NCI-H82 (cell line): Measurements from ENCODE around the gene GFM1.

ENCODE experiments used
- DNase-seq: peaks from one replicate; lab custom pipeline; 2025; lab: John Stamatoyannopoulos, UW

Gene GFM1

DNA sequence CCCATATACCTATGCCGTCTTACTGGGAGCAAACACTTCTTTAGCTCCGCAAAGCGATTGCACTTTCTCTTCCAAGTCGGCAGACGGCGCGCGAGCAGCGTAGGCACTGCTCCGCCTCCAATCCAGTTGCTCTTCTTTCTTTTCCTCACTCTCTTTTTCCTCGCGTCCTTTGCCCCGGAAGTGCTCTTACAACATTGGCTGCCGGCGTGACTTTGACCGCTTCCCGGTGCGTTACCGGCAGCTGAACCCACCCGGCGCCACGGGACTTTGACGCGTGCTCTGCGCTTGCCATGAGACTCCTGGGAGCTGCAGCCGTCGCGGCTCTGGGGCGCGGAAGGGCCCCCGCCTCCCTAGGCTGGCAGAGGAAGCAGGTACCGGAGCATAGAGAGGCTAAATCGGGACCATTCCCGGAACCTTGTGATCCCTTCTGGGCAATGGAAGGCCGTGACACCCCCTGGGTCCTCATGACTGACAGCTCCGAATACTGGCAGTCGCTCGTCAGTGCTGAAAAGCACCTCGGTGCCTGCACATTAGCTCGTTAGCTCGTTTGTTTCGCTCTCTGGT is at the start of gene GFM1:
GFM1 (plus strand) TSS at position 183 of the 564 bp plus-strand sequence; CDS start at position 291, 108 bp downstream.
- DNase-seq = peak; percentile 99

DNA sequence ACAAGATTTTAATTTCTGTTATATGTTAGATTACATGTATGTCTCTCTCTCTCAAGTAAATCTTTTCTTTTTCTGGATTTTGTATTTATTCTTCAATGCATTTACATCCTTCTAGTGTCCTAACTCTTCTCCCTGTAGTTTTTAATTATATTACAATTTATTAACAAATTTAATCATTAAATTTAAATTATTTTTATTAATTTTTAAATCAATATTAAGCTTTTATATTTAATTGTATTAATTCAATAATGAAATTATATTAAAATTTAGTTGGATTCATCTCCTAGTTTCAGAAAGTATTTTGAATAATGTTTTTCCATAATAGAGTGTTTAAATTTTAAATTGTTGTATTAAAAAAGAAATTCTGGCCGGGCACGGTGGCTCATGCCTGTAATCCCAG is 43.5 kb upstream of the GFM1 start:
- no peak for DNase-seq

DNA sequence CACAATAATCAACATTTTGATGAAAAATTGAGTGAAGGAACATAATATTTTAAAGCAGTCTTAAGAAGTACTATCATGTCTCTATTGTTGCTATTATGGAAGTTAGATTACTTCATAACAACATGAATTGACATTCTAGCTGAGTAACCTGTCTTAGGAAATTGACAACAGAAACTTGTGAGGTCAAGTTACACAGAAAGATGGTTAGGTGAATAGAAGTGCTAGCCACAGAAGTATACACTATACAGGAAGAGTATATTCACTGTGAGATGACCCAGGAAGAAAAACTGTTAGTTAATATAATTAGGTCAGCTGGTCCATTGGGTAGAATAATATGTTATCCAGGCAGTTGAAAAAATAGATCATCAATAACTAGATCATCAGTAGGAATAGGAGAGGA is 42.1 kb upstream of the GFM1 start:
- DNase-seq = no peak

DNA sequence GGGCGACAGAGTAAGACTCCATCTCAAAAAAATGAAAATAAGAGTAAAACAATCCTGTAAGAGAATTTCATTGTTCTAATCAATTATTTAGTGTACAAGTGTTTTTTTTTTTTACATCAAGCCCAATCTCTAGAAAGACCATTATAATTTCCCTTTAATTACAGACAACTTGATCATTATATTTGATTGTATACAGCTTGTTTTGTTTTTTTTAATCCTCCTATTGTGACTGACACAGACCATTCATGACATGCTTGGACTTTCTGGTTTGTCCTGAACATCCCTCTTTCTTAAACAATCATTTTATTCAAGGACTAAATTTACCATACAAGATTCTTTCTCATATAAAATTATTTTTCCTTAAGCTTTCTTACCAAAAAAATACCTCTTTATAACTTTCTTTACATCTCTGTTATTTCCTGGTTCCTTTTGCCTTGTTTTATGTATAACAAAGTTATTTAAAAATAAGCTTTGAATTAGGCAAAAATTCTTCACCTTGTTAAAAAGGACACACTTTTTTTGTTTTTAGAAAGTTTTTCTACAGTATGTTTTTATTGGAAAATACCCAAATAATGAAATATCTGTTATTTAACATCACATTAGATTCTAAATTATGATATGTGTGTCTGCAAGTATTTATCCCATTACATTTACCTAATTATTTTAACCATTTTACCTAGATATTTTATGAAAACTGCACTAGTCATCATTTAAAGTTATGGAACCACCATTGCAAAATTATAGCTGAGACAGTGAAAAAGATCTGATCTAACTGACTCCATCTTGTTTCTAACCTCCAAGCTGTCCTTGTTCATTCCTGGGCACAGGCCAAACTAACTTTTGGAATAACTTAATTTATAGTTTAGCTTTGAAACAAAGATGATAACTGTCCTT is 26.1 kb upstream of the GFM1 start:
- no peak for DNase-seq

DNA sequence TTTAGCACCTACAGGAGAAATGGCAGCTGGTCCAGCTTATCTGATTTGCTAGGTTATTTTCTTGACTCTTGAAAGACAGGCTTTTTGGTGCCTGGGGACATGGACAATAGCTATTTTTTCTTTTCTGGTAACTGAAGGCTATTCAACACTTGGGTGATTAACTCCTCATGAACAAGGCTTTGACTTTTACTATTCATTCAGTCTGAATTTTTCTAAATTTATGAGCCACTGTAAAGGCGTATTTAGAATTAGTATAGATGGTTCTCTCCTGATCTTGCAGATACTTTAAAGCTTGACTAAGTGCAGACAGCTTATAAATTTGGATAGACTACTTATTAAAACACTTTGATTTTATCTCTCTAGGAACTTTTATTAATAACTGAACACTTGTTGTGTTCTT is 18.4 kb upstream of the GFM1 start:
- DNase-seq = no peak

DNA sequence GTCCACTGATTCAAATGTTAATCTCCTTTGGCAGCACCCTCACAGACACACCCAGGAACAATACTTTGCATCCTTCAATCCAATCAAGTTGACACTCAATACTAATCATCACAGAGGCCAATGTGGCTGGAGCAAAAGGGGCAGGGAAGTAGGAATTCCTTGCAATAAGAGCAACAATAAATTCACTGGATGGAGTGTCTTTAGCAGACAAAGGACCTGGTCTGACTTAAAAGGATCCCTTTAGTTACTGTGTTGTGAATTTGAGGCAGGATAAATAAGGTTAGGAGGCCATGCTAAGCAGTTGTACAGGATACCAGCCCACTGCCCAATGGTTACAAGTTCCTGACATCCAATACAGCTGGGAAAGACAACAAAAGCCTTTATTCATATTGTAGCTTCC is 12.3 kb upstream of the GFM1 start:
- no peak for DNase-seq

DNA sequence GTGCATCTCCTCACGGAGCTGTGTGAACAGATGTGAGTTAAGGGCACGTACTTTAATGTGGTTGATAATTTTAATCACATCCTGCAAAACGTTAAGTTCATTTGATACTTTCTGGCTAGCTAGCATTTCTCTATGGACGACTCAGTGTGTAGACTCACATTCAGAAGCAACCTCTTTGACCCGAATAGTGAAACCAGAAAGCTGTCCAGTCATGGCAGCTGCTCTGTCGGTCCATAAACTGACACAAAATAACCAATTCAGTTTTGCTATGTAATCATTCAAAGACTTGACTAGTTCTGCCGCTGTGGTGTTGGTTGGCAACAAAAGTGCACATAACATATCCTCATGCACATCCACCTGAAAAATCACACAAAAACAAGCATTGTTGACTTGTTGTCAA is 3.7 kb upstream of the GFM1 start:
- DNase-seq = no peak

DNA sequence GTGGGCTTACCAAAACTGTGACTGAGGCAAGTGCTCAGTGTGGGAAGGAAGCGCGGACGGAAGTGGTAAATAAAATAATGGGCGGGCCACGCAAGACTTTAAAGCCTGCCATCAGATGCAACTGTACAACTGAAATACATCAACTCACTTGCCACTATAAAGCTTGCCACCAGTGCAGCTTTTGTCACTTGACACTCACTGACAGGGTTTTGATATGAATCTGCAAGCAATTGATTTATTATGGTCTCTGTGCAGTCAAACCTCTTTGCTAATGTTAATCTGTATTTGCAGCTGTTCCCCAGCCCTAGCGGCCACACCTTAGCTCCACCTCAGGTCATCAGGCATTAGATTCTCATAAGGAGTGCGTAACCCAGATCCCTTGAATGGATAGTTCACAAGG is 2.3 kb upstream of the GFM1 start:
- no peak for DNase-seq

DNA sequence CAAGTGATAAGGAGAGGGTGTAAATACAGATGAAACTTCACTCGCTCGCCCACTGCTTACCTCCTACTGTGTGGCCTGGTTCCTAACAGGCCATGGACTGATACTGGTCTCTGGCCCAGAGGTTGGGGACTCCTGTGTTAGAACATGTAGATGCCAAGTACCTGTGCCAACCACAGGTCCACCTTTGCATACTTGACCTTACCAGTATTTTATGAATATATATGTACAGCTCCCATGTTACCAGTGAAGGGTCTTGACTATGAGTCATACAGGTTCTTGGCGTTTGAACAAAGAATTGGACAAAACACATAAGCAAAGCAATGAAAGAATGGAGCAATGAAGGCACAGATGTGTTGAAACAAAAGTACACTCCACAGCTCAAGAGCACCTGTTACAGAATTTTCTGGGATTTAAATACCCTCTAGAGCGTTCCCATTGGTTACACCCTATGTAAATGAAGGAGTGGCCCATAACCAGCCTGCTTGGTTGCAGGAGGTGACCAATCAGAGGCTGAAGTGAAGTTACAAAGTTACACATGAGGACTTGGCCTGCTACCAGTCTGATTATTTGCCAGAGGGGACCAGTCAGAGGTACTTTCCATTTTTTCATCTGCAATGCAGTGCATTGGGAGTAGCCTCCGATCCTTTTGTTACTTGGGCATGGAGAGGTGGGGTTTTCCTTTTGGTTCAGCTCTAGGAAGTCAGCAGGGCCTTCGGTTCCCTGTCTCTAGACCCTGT is 1.7 kb upstream of the GFM1 start:
- no peak for DNase-seq

DNA sequence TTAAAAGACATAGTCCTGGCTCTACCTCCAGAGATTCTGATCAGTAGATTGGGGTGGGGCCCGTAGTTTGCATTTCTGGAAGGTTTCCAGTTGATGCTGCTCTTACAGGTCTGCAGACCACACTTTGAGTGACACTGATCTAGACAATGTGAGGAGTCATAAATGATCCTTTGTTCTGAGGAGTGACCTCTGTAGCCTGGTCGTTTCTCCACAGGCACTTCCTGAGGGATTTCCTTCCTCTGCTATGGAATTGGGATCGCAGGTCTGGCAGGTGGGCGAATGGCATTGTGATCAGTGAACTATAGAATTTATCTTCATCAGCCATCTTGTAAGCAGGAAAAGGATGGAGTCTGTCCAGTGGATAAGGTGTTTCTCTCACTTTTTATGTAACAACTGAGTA is 5.5 kb downstream of the GFM1 start:
- DNase-seq = no peak

DNA sequence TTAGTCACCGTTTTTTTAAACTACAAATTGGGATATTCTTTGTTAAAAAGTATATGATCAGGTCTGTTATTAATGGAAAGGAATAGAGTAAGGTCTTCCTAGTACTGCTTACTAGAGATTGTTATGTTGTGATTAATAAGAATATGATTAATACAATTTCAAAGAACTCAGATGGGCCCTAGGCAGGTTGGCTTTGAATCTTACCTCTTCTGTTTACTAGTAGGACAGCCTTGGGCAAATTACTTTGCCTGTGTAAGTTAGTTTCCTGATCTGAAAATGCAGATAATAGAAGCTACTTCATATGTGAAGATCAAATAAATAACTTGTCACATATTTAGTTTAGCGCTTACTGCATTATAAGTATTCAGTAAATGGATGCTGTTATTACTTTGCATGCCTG is 6.9 kb downstream of the GFM1 start:
- no peak for DNase-seq

DNA sequence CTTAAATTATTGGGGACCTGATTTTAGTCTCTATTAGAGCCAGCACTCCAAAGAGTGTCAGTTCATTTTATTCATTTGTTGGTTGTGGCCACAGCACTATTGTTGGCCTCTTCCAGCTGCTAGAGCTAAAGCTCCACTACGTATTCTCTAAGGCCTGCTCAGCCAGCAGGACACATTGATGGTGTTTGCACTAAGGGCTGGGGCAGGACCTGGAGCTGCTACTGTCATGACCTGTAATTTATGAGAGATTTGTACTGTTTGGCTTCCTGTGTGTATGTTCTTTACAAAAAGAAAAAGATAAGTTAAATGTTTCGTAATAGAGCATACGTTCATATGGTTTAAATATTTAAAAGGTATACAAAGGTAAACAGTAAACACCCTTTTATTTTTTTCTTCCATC is 8.1 kb downstream of the GFM1 start:
- no peak for DNase-seq

DNA sequence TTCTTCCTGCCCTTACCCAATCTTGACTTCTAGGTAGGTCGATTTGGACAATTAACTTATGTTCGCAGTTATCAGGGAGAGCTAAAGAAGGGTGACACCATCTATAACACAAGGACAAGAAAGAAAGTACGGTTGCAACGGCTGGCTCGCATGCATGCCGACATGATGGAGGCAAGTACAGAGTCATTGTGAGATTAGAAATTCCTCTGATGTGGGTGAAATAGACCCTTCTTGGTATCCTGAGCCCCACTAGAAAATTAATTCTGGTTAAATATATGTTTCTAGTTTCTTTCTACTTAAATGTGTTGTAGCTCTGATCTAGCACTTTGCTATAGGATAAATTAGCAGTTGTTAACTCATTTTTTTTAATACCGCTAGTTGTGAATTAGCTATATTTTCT is 14.6 kb downstream of the GFM1 start:
- DNase-seq = no peak

DNA sequence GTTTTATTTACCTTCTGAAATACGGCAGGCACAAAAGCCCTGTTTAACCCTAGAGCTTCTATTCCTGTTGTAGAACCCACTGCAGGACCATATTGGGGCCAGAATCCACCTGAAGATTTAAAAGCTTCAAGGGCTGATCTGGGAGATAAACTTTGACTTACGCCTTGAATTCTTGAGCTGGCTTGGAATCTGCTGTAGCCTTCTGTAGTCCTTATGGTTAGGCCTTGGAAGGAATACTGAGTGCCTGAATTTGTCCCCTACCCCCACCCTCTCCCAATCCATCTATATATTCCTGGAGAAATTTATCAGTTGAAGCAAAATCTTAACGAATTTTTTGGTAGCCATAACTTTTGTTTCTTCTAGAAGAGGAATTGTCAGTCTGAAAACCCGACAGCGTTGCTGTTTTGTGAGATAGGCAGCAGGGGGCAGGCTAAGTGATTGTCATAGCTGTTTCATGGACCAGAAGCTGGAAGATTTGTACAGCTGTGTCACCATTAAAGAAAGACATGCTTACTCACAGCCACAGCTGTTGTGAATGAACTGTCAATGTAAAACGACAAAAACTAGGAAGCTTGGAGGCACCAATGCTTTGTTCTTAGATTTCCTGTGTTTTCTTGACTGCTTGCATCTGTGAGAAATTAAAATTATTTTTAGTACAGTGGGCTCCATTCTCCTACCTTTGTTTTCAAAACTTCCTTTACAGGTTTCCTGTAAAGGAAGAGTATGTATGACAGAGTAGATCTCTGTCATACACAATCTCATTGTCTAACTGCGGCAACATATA is 15.3 kb downstream of the GFM1 start:
- peak; percentile 71 for DNase-seq

DNA sequence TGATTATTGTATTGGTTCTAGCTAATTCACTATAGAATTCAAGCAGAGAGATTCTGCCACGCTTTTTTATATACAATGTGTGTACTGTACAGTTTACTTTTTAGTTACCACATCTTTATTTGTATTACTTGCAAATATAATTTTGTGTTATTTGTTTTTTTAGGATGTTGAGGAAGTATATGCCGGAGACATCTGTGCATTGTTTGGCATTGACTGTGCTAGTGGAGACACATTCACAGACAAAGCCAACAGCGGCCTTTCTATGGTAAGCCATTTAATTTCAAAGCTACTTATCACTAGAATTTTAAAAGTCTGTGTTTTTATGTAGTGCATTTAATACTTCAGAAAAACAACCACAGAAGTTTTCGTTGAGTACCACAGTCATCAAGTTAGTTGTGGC is 16.4 kb downstream of the GFM1 start:
- DNase-seq = no peak

DNA sequence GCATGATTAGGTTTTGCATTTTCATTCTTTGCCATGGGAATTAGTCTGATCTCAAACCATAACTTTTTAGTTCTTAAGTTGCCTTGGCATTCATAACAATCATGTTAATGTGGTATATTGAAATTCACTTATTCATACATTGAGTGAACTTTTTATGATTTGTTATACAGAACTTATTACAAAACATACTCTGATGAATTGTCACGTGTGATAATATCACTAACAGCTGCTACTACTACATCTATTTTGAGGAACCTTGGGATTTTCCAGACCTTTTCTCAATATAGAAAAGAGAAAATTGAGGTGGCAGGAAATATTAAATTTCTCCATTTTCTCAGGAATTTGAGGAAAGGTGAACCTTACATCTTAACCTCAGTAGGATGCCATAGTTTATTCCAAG is 18.9 kb downstream of the GFM1 start:
- no peak for DNase-seq

DNA sequence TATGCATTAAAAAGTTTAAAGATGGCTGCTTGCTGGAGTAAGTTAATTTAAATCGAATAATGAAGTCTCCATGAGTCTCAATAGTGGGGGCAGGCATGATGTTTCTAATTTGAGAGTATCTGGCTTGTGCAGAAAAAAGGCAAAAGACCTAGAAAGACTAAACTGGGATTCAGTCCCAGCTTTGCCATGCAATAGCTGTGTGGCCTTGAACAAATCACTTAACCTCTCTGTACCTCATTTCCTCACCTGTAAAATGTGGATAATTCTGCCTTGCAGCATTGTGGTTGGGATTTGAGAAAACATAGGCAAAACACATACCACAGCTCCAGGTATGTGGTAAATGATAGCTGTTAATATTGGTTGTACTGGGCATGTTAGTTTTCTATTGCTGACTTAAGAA is 19.5 kb downstream of the GFM1 start:
- no peak for DNase-seq

DNA sequence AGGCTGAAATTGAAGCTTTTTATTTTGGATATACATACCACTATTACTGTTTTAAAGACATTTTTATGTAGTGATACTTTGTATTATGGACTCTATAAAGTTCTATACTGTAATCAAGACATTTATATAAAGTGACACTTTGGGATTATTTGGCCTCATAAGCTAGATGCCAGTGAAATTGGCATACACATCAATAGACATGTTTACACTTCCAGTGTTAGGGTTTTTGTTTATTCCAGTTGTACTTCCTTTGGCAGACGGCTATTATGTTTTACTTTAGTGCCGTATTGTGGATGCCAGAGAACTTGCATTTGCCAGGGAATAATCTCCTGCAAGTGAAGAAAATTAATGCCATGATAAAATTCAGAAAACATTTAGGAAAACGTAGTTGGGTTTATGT is 22.1 kb downstream of the GFM1 start:
- DNase-seq = no peak

DNA sequence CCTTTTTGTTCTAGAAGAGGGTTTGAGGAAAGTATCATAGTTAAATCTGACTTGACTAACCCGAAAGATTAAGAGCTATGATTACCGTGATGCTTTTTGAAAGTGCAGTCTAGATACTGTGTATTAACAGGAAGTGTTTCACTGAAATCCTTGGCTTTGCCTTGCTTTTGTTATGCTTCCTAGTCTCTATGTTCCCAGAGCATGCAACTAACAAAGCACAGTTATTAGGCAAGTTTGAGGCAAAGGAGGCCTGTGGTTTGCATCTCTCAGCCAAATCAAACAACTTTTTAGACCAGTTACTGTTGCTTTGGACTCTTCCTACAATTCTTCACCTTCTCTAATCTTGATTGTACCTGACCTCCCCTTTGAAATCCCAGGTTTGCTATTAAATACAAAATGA is 24.2 kb downstream of the GFM1 start:
- no peak for DNase-seq

DNA sequence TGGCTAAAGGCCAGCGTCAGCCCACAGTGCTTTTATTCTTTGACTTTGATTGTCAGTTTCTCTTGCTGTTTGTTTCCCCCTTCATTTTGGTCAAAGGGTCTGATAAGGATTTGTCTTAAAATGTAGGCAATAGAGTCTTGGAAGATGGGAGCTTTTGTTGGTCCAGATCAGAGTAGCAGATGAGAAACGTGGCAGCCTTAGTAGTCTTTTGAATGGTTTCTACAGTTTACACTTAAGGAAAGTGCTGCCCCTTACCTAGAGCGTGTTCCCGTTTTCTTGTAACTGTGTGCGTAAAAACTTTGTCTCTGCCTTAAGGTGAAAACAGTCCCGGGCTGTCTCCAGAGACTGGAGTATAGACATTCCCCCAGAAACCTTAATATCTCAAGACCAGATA is 27.5 kb downstream of the GFM1 start:
- no peak for DNase-seq

DNA sequence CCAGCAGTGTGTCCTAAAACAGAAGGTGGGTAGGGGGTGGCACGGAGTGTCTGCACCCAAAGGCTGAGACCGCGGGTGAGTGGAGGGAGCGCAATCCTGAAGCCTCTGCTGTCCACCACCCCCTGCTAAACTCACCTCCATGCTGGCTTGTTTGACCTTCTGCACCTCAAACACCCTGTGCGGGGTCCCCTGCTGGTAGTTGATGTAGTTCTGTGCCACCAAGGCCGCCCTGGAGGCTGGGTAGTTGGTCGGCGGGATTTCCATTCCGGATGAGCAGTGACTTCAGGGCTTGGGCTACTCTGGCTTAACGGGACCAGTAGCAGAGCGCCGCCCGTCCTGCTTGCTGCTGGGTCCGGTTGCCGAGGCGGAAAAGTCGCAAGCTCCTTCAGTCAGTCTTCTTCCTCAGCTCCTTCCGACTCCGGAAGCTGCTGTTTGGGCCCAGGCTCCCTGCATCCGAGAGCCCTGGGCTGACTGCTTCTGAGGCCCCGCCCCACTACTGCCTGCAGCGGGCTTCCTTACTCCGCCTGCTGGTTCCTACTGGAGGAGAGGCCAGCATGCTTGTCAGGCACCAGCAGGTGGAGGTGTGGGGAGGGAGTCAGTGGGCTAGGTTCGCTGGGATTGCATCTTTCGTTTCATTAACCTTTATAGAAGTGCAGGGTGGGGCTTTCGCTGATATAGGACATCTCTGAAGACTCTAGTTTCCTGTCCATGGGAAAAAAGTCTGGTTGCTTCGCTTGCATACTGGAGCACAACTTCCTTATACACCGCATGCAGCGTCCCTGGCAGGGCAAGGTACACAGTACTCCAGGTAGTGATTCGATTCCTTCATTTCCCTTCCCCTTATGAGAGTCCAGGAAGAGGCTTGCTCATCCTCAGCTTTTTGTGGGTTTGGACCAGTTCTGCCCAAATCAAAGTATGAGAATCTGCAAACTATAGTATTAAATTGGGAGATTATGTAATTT is 28.2 kb downstream of the GFM1 start, which contains the start of gene LXN:
LXN (minus strand) TSS at position 434 of the 962 bp plus-strand sequence; CDS start at position 264, 170 bp downstream.
- peak; percentile 35 for DNase-seq
